Measurements from ENCODE around the gene CACNA2D3.
"Not testable (repeated sequence)": the region's sequence is repeated elsewhere in the genome, so short reads cannot be mapped to it uniquely, and the experiment has no call there.

Gene CACNA2D3

DNA sequence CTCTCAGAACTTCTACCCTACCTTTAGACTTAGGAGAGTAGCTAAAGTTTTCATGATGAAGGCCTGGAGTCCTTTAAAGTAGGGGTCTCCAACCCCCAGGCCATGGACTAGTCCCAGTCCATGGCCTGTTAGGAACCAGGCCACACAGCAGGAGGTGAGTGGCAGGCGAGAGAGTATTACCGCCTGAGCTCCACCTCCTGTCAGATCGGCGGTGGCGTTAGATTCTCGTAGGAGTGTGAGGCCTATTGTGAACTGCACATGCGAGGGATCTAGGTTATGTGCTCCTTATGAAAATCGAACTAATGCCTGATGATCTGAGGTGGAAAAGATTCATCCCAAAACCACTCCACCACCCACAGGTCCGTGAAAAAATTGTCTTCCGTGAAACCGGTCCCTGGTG, 18.3 kb upstream of the CACNA2D3 start:
- DNase-seq (ENCODE audit: extremely low spot score): no peak
- ChIA-PET CTCF (no interaction called here), POLR2A (no interaction called here)
- TF ChIP-seq FOXA1 (IDR thresholded peaks at IDR 0.05): no peak
- no peak for TF ChIP-seq BHLHE40 (IDR thresholded peaks at IDR 0.05; ENCODE audit: borderline replicate concordance)
- no peak for TF ChIP-seq FOXK2 (IDR thresholded peaks at IDR 0.05)
- no peak for TF ChIP-seq SUZ12 (IDR thresholded peaks at IDR 0.05)
- no peak for TF ChIP-seq CTBP1 (IDR thresholded peaks at IDR 0.05; ENCODE audit: borderline replicate concordance)
- no peak for TF ChIP-seq NFRKB (IDR thresholded peaks at IDR 0.05)
- no peak for TF ChIP-seq TARDBP (IDR thresholded peaks at IDR 0.05)
- TF ChIP-seq LEF1 (IDR thresholded peaks at IDR 0.05; ENCODE audit: borderline replicate concordance): no peak
- TF ChIP-seq ARNT (IDR thresholded peaks at IDR 0.05): no peak
- TF ChIP-seq ELF4 (IDR thresholded peaks at IDR 0.05): no peak
- TF ChIP-seq HDGF (IDR thresholded peaks at IDR 0.05; ENCODE audit: borderline replicate concordance): no peak
- TF ChIP-seq ZNF384 (IDR thresholded peaks at IDR 0.05): no peak
- no peak for TF ChIP-seq FOXM1 (IDR thresholded peaks at IDR 0.05; ENCODE audit: borderline replicate concordance)
- TF ChIP-seq, protein P1, sequence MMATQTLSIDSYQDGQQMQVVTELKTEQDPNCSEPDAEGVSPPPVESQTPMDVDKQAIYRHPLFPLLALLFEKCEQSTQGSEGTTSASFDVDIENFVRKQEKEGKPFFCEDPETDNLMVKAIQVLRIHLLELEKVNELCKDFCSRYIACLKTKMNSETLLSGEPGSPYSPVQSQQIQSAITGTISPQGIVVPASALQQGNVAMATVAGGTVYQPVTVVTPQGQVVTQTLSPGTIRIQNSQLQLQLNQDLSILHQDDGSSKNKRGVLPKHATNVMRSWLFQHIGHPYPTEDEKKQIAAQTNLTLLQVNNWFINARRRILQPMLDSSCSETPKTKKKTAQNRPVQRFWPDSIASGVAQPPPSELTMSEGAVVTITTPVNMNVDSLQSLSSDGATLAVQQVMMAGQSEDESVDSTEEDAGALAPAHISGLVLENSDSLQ (IDR thresholded peaks at IDR 0.05): no peak
- no peak for TF ChIP-seq SP1 (IDR thresholded peaks at IDR 0.05)
- TF ChIP-seq L3MBTL2 (conservative IDR thresholded peaks at IDR 0.05): no peak

DNA sequence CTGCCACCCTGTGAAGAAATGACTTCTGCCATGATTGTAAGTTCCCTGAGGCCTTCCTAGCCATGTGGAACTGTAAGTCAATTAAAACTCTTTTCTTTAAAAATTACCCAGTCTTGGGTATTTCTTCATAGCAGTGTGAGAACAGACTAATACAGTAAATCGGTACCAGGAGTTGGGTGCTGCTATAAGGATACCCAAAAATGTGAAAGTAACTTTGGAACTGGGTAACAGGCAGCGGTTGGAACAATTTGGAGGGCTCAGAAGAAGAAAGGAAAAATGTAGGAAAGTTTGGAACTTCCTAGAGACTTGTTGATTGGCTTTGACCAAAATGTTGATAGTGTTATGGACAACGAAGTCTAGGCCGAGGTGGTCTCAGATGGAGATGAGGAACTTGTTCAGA, 6.2 kb upstream of the CACNA2D3 start:
- POLR2A ChIA-PET; DNase-seq (ENCODE audit: extremely low spot score); CTCF ChIA-PET: not testable (repeated sequence)

DNA sequence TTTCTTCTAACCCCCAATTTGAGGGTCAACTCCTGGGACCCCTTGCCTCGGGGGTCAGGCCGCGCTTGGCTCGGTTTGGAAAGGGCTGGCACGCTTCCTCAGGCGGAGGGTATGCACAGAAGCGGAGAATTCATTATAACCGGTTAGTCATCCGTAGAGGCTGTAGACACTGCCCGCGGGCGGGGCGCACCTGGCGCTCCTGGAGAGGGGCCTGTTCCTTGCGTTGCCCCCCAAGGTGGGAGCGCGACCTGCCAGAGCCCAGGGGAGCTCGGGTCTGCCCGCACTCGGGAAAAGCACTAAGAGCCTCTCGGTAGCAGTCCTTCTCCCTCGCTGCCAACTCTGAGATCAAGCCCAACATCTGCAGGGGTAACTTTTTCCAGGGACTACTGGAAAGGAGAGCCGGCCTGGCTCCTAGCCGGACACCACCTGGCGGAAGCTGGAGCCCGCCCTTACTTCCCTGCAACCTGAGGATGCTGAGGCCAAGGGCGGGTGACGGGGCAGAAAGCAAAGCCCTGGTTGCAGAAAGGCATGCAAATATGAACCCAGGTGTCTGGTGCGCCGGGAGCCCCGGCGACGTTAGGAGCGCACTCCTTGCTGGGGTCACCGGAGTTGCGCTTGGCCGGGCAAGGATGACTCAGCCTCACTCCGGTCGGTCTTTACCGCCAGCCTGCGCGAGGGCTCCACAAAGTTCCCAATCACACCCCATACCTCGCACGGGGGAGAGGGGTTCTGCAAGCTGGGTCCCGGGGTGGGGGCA, 1.5 kb upstream of the CACNA2D3 start:
- DNase-seq (ENCODE audit: extremely low spot score): peak; percentile 29
- TF ChIP-seq LEF1 (IDR thresholded peaks at IDR 0.05; ENCODE audit: borderline replicate concordance) (no peak), FOXA1 (IDR thresholded peaks at IDR 0.05) (no peak), ZNF384 (IDR thresholded peaks at IDR 0.05) (no peak), ARNT (IDR thresholded peaks at IDR 0.05) (no peak), SUZ12 (IDR thresholded peaks at IDR 0.05) (no peak), TARDBP (IDR thresholded peaks at IDR 0.05) (no peak), NFRKB (IDR thresholded peaks at IDR 0.05) (no peak), SP1 (IDR thresholded peaks at IDR 0.05) (no peak)
- TF ChIP-seq, protein P1 (IDR thresholded peaks at IDR 0.05): no peak
- CTCF ChIA-PET: no interaction called here
- POLR2A ChIA-PET: no interaction called here

GRCh38 chr3:54121414-54122323, 683 bp upstream of the CACNA2D3 start:
- DNase-seq (ENCODE audit: extremely low spot score): peak; percentile 51
- CTCF ChIA-PET: no interaction called here
- TF ChIP-seq FOXK2 (IDR thresholded peaks at IDR 0.05) (no peak), SUZ12 (IDR thresholded peaks at IDR 0.05) (no peak), ARNT (IDR thresholded peaks at IDR 0.05) (no peak), ELF4 (IDR thresholded peaks at IDR 0.05) (no peak), BHLHE40 (IDR thresholded peaks at IDR 0.05; ENCODE audit: borderline replicate concordance) (no peak), FOXA1 (IDR thresholded peaks at IDR 0.05) (no peak), SP1 (IDR thresholded peaks at IDR 0.05) (no peak), CTBP1 (IDR thresholded peaks at IDR 0.05; ENCODE audit: borderline replicate concordance) (no peak), NFRKB (IDR thresholded peaks at IDR 0.05) (no peak), TARDBP (IDR thresholded peaks at IDR 0.05) (no peak), L3MBTL2 (conservative IDR thresholded peaks at IDR 0.05) (peak; percentile 75), LEF1 (IDR thresholded peaks at IDR 0.05; ENCODE audit: borderline replicate concordance) (peak; percentile 41; the same call in 1 of the 2 replicates), HDGF (IDR thresholded peaks at IDR 0.05; ENCODE audit: borderline replicate concordance) (no peak), ZNF384 (IDR thresholded peaks at IDR 0.05) (no peak), FOXM1 (IDR thresholded peaks at IDR 0.05; ENCODE audit: borderline replicate concordance) (no peak)
- TF ChIP-seq, protein P1 (IDR thresholded peaks at IDR 0.05): no peak
- POLR2A ChIA-PET: no interaction called here

- DNase-seq (ENCODE audit: extremely low spot score): no peak
- ChIA-PET POLR2A (no interaction called here), CTCF (no interaction called here)
- TF ChIP-seq L3MBTL2 (conservative IDR thresholded peaks at IDR 0.05) (peak; percentile 53; the same call in 1 of the 2 replicates), TARDBP (IDR thresholded peaks at IDR 0.05) (no peak), SP1 (IDR thresholded peaks at IDR 0.05) (no peak), FOXK2 (IDR thresholded peaks at IDR 0.05) (no peak)
These were observed 837 bp downstream of the CACNA2D3 start for GRCh38 chr3:54123003-54123775.

Measured in HEK293T (cell line).